ENCODE data around the gene CLPX. TPM values are rescaled to one million over a fixed set of nuclear protein-coding genes. Genes with fewer than 3 reads are reported as not detected.
"Not testable (repeated sequence)": the region's sequence is repeated elsewhere in the genome, so short reads cannot be mapped to it uniquely, and the experiment has no call there.

Gene CLPX
- 62.8 and 63.5 TPM in 2 replicates for total RNA-seq

DNA sequence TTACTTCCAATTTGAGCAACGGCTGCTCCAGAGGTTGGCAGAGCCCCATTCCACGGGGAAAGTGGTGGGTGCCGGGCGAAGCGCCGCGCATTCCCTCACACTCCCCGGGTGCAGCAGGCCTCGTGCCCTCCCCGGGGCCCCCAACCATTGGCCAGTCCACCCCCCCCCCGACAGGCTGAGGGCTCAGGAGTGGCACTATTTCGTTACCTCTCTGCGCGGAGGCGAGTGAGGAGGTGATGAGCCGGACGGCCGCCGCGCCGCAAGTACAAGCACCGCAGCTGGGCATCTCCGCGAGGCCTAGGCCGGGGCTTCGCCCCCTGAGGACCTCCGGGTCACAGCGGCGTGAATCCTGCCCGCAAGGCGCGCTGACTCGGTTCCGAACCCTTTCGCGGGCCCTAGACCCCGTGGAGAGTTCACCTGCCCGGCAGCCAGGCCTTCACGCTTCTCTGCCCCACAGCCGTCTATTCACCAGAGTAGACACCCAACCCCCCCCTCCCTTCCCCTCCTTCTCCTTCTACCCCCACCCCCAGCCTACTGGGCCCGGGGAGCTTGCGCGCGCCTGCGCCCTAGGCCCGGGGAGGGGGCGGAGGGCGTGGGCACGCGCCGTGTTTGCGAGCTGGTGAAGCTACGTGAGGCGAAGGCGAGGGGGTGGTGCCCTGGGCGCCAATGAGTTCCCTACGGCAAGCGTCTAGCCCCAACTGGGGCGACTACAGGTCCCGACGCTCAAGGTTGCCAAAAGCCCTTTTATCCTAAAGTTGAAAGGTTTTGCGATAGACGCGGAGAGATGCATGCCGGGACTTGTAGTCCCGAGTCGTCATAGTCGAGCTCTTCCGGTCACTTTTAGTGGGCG lies at the start of gene CLPX:
Gene CLPX, minus strand, starts transcription at position 475 of the 850 bp plus-strand sequence. Its CDS starts 189 bp downstream, at position 286.
- H3K9me3 Mint-ChIP-seq: no peaks in the 10 kb centered on the region
- intact Hi-C loops (cut with micrococcal nuclease): loop anchor here (1.0 to 10.0 kb wide), 5 partner anchors 52 to 340 kb away; partner anchors contain the start of genes PDCD7, PLEKHO2 and RNU5B-1
- peaks cover 1% of the 10 kb centered on the region for H3K27me3 Mint-ChIP-seq
- H3K4me1 Mint-ChIP-seq: peaks cover 22% of the 10 kb centered on the region
- peaks cover 13% of the 10 kb centered on the region for H3K36me3 Mint-ChIP-seq (ENCODE audit: low read depth)
- H3K4me3 Mint-ChIP-seq: peak within 1 kb of the TSS; percentile 94
- peak within 1 kb of the TSS; percentile 91 for H3K27ac Mint-ChIP-seq
- peak; percentile 97 for DNase-seq

DNA sequence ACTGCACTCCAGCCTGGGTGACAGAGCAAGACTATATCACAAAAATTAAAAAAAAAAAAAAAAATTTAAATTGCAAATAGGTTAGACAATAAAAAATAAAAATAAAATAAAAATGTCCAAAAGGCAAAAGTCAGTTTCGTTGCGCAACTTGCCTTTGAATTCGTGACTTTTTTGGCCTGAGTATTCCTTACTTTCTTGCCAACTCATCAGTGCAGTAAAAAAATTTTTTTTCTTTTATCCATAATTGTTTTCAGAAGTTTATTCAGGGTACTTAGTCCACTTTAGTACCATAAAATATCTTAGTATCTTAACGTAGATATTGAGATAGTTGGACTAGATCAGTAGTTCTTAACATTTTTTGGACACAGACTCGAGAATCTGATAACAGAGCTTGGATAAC lies 48.6 kb upstream of the CLPX start:
- DNase-seq: no peak
- no peaks in the 10 kb centered on the region for H3K27me3 Mint-ChIP-seq
- H3K4me1 Mint-ChIP-seq: no peaks in the 10 kb centered on the region
- H3K9me3 Mint-ChIP-seq: peaks cover 6% of the 10 kb centered on the region
- intact Hi-C loops (cut with micrococcal nuclease): no loop called here
- no peak overlapping the region for H3K27ac Mint-ChIP-seq
- H3K4me3 Mint-ChIP-seq: no peak overlapping the region
- H3K36me3 Mint-ChIP-seq (ENCODE audit: low read depth): no peaks in the 10 kb centered on the region

DNA sequence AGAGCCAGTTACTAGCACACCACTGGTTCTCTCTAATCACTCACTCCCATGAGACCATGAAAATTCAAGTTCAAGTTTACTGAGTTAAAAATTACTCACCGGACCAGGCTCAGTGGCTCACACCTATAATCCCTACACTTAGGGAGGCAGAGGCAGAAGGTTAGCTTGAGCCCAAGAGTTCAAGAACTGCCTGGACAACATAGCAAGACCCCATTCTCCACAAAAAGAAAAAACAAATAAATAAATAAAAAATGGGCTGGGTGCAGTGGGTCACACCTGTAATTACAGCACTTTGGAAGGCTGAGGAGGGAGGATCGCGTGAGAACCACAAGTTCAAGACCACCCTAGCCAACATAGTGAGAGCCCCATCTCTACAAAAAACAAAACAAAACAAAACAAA lies 47.4 kb upstream of the CLPX start:
- H3K4me3 Mint-ChIP-seq: no peak overlapping the region
- no peak overlapping the region for H3K27ac Mint-ChIP-seq
- peaks cover 6% of the 10 kb centered on the region for H3K9me3 Mint-ChIP-seq
- no peaks in the 10 kb centered on the region for H3K4me1 Mint-ChIP-seq
- no peaks in the 10 kb centered on the region for H3K36me3 Mint-ChIP-seq (ENCODE audit: low read depth)
- H3K27me3 Mint-ChIP-seq: no peaks in the 10 kb centered on the region
- intact Hi-C loops (cut with micrococcal nuclease): no loop called here
- no peak for DNase-seq

DNA sequence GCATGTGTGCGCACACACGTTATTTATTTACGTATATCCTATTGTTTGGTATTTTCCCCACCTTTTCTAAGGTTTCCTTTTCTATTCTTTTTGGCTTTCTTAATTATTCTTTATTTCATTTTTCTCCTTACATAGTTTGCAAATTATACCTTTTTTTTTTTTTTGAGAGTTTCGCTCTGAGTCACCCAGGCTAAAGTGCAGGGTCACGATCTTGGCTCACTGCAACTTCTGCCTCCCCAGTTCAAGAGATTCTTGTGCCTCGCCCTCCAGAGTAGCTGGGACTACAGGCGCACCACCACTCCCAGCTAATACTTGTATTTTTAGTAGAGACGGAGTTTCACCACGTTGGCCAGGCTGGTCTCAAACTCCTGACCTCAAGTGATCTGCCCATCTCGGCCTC lies 46.2 kb upstream of the CLPX start:
- H3K27me3 Mint-ChIP-seq: no peaks in the 10 kb centered on the region
- no peak overlapping the region for H3K4me3 Mint-ChIP-seq
- intact Hi-C loops (cut with micrococcal nuclease): no loop called here
- no peaks in the 10 kb centered on the region for H3K36me3 Mint-ChIP-seq (ENCODE audit: low read depth)
- H3K4me1 Mint-ChIP-seq: no peaks in the 10 kb centered on the region
- H3K27ac Mint-ChIP-seq: no peak overlapping the region
- H3K9me3 Mint-ChIP-seq: peaks cover 2% of the 10 kb centered on the region
- DNase-seq: no peak

DNA sequence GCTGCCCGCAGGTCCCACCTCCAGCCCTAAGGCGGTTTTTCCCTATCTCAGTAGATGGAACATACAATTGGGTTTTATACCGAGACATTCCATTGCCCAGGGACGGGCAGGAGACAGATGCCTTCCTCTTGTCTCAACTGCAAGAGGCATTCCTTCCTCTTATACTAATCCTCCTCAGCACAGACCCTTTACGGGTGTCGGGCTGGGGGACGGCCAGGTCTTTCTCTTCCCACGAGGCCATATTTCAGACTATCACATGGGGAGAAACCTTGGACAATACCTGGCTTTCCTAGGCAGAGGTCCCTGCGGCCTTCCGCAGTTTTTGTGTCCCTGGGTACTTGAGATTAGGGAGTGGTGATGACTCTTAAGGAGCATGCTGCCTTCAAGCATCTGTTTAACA lies 41.8 kb upstream of the CLPX start:
- H3K4me1 Mint-ChIP-seq; intact Hi-C loops (cut with micrococcal nuclease); H3K9me3 Mint-ChIP-seq; DNase-seq; H3K36me3 Mint-ChIP-seq (ENCODE audit: low read depth); H3K27me3 Mint-ChIP-seq; H3K4me3 Mint-ChIP-seq; H3K27ac Mint-ChIP-seq: not testable (repeated sequence)

DNA sequence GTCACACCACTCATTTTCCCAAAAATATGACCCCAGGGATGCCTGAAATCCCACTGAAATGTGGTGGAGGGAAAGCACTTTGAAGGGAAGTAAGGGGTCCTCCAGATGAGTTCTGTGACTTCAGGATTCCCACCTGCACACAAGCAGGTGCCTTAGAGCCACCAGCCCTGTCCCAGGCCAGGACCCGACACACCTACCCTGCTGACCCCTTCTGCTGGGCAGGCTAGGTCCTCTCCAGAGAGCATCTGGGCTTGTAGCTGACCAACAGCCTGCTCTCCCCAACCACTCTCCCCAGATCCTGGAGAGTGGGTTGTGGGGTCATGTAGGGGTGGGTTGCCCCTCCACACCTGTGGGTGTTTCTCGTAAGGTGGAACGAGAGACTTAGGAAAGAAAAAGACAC lies 41.1 kb upstream of the CLPX start:
- Mint-ChIP-seq H3K9me3 (no peaks in the 10 kb centered on the region), H3K27ac (no peak overlapping the region), H3K4me3 (no peak overlapping the region), H3K4me1 (no peaks in the 10 kb centered on the region), H3K36me3 (ENCODE audit: low read depth) (no peaks in the 10 kb centered on the region), H3K27me3 (peaks cover 10% of the 10 kb centered on the region)
- intact Hi-C loops (cut with micrococcal nuclease): no loop called here
- no peak for DNase-seq

DNA sequence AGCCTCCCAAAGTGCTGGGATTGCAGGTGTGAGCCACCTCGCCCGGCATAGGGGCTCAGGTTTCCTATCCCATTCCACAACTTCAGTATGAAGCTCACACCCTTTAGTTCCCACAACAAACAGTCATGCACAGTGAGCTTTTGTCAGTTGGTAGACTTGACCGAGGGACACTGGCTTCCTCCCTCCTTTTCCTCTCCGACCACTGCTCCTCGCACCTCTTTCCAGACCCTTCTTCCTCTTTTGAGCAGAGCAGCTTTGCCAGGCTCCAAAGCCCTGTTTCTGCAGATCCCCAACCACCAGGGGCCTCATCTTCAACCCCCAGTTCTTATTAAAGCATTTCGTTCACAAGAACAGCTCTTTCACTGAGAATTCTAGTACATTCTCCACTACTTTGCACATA lies 38.9 kb upstream of the CLPX start:
- DNase-seq: no peak
- H3K36me3 Mint-ChIP-seq (ENCODE audit: low read depth): no peaks in the 10 kb centered on the region
- H3K27me3 Mint-ChIP-seq: peaks cover 10% of the 10 kb centered on the region
- intact Hi-C loops (cut with micrococcal nuclease): no loop called here
- peaks cover 3% of the 10 kb centered on the region for H3K4me1 Mint-ChIP-seq
- H3K4me3 Mint-ChIP-seq: no peak overlapping the region
- H3K27ac Mint-ChIP-seq: no peak overlapping the region
- no peaks in the 10 kb centered on the region for H3K9me3 Mint-ChIP-seq

DNA sequence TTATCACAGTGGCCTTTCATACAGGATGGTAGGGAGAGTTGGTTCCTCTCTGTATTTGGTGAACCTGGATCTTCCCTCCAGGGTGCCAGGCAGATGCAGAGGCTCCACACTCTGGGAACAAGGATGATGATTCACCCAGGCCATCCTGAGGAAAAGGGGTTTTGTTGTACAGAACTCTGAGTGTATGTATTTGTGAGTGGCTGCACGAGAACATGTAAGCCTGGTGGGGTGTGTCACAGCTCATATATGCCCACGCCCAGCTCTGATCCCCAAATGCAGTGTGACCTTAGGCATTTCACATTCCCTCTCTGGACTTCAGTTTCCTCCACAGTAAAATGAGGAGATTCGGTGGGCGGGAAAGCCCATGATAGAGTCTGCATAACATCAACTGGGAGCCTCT lies 37.7 kb upstream of the CLPX start:
- H3K27ac Mint-ChIP-seq: no peak overlapping the region
- H3K27me3 Mint-ChIP-seq: peaks cover 10% of the 10 kb centered on the region
- H3K9me3 Mint-ChIP-seq: no peaks in the 10 kb centered on the region
- DNase-seq: no peak
- H3K4me1 Mint-ChIP-seq: peaks cover 3% of the 10 kb centered on the region
- no peak overlapping the region for H3K4me3 Mint-ChIP-seq
- H3K36me3 Mint-ChIP-seq (ENCODE audit: low read depth): no peaks in the 10 kb centered on the region
- intact Hi-C loops (cut with micrococcal nuclease): no loop called here

DNA sequence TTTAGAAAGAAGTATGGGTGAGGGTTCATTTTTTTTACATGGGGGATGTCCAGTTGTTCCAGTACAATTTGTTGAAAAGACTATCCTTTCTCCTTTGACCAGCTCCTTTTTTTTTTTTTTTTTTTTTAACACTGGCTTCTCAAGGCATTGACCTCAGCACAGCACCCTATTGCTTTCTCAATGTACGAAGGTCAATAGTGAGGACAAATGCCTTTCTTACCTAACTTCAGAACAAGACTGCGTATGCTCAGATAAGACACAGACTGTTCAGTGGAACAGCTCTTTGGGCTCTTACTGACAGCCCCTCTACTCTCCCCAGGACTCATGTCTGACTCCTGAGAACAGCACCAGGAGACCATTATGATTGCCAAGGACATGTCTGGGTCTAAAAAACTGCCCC lies 36.6 kb upstream of the CLPX start:
- DNase-seq: no peak
- no peak overlapping the region for H3K27ac Mint-ChIP-seq
- H3K4me3 Mint-ChIP-seq: no peak overlapping the region
- no peaks in the 10 kb centered on the region for H3K36me3 Mint-ChIP-seq (ENCODE audit: low read depth)
- intact Hi-C loops (cut with micrococcal nuclease): no loop called here
- peaks cover 10% of the 10 kb centered on the region for H3K27me3 Mint-ChIP-seq
- H3K4me1 Mint-ChIP-seq: peaks cover 3% of the 10 kb centered on the region
- H3K9me3 Mint-ChIP-seq: no peaks in the 10 kb centered on the region

DNA sequence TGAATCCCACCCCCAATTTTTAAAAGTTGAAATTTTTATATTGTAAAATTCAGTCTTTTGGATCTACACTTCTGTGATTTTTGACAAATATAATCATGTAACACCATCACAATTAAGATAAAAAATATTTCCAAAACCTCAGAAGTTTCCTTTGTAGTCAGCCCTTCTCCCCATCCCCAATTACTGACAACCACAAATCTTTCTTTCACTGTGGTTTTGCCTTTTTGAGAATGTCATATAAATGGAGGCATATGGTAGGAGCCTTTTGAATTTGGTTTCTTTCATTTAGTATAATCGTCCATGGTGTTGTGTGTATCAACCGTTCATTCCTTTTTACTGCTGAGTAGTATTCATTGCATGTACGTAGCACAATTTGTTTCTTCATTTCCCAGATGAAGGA lies 34.0 kb upstream of the CLPX start:
- no peaks in the 10 kb centered on the region for H3K36me3 Mint-ChIP-seq (ENCODE audit: low read depth)
- H3K27ac Mint-ChIP-seq: no peak overlapping the region
- H3K27me3 Mint-ChIP-seq: peaks cover 7% of the 10 kb centered on the region
- H3K4me1 Mint-ChIP-seq: peaks cover 3% of the 10 kb centered on the region
- intact Hi-C loops (cut with micrococcal nuclease): no loop called here
- no peak for DNase-seq
- no peaks in the 10 kb centered on the region for H3K9me3 Mint-ChIP-seq
- no peak overlapping the region for H3K4me3 Mint-ChIP-seq

DNA sequence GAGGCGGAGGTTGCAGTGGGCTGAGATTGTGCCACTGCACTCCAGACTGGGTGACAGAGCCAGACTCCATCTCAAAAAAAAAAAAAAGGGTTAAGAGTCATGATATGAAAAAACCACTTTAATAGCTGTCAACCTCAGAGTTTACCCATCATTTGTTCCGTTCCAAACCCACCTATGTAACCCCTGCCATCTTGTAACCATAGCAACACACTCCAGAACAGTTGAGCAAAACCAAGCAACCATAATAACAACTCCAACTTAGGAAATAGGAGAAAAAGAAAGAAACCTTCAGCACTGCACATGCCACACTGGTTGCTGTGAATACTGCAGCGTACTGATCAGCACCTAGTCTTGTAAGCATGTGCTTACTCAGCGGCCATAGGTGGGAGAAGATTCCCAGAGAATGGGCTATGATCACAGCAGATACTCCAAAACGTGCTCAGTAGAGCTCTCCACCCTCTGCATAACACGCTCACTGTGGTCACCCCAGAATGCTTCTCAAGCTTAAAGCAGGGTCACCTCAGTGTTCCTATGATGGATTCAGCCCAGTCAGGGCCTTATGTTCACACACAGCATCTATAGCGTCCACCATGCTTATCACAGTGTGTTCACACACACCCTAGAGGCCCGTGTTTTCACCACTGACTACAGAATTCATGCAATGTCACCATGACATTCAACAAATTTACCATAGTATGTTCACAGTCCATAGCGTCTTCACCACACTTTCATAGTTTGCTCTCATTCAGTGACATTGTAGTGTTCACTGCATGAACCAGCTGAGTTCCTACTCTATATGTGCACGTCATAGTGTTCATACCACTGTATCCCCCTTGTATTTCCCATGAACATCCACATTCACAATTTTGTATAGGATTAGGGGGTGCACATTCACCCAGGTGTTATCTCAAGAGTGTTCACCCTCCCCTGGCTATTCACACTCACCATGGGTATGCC lies 32.7 kb upstream of the CLPX start:
- no peak for DNase-seq
- Mint-ChIP-seq H3K9me3 (no peaks in the 10 kb centered on the region), H3K36me3 (ENCODE audit: low read depth) (no peaks in the 10 kb centered on the region), H3K4me3 (no peak overlapping the region), H3K27me3 (peaks cover 4% of the 10 kb centered on the region), H3K4me1 (peaks cover 3% of the 10 kb centered on the region), H3K27ac (no peak overlapping the region)
- intact Hi-C loops (cut with micrococcal nuclease): no loop called here

DNA sequence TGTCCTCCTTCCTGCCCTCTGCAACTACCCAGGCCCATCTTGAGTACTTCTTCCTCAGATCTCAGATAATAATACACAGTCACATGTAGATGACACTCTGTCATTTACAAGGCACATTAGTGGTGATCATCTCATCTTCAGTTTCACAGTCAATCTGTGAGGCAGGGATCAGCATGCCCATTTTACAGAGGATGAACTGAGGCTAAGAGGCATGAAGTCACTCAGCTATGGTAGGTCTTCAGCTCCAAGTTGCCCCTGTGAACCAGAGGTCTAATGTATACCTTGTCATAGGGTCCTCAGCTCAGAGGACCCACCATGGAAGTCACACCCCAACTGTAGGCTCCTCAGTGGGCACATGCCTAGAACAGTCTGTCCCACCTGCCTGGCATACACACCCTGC lies 30.4 kb upstream of the CLPX start:
- intact Hi-C loops (cut with micrococcal nuclease): no loop called here
- no peaks in the 10 kb centered on the region for H3K27me3 Mint-ChIP-seq
- no peaks in the 10 kb centered on the region for H3K36me3 Mint-ChIP-seq (ENCODE audit: low read depth)
- DNase-seq: no peak
- H3K4me1 Mint-ChIP-seq: peaks cover 7% of the 10 kb centered on the region
- H3K27ac Mint-ChIP-seq: no peak overlapping the region
- no peaks in the 10 kb centered on the region for H3K9me3 Mint-ChIP-seq
- H3K4me3 Mint-ChIP-seq: no peak overlapping the region

DNA sequence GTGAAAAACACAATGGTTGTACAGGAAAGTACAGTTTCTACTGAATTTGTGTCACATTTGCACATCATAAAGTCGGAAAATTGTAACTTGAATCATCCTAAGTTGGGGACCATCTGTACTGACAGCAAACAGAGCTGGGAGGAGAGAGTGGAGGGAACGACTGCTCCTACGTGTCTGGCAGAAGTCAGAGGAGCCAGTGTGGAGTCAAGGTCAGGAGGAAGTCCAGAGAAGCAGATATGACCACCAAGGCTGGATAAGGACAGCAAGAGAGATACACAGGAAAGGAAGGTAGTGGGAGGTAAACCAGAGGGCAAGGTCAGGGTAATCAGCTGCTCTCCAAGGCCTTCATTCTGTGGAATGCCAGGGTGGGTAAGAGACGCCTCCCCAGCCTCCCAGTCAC lies 28.9 kb upstream of the CLPX start:
- intact Hi-C loops (cut with micrococcal nuclease): no loop called here
- H3K4me1 Mint-ChIP-seq: peaks cover 4% of the 10 kb centered on the region

DNA sequence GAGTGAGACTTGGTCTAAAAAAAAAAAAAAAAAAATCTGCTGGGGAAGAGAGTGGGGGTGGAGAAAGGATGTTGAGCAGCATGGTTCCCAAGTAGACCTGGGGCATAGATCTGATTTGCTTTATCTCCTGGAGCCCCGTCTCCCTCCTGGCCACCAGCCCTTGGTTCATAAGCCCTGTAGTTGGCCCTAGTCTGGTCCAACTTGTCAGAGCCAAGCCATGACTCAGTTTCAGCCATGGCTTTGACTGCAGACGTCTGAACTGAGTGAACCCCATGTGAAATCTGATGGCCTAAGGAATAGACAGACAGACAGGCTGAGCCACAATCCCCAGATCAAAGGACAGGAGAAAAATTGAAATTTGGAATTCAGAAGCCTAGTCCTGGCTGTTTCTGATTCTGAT lies 28.1 kb upstream of the CLPX start:
- Mint-ChIP-seq H3K27ac (no peak overlapping the region), H3K27me3 (no peaks in the 10 kb centered on the region), H3K4me1 (peaks cover 4% of the 10 kb centered on the region), H3K4me3 (no peak overlapping the region), H3K36me3 (ENCODE audit: low read depth) (no peaks in the 10 kb centered on the region), H3K9me3 (no peaks in the 10 kb centered on the region)
- intact Hi-C loops (cut with micrococcal nuclease): no loop called here
- no peak for DNase-seq

More for the DNA sequence above, 28.9 kb upstream of the CLPX start:
- no peak overlapping the region for H3K4me3 Mint-ChIP-seq
- DNase-seq: no peak
- H3K9me3 Mint-ChIP-seq: no peaks in the 10 kb centered on the region
- no peaks in the 10 kb centered on the region for H3K27me3 Mint-ChIP-seq
- no peak overlapping the region for H3K27ac Mint-ChIP-seq
- H3K36me3 Mint-ChIP-seq (ENCODE audit: low read depth): no peaks in the 10 kb centered on the region
